Endothelial cell of umbilical vein (primary cell): ENCODE measurements around the gene ZNF568. TPM values are rescaled to one million over a fixed set of nuclear protein-coding genes. Genes with fewer than 3 reads are reported as not detected.

Experiments
- Bru-seq: library from RNA; stranded (reverse); fragments of 400-500 nt; gene quantifications from one replicate; lab custom pipeline; 2021; lab: Mats Ljungman, UMichigan
- BruChase-seq, 2 experiments: library from RNA; stranded (reverse); fragments of 400-500 nt; gene quantifications; one replicate each; lab custom pipeline; 2021; lab: Mats Ljungman, UMichigan
- BruUV-seq: library from RNA; stranded (reverse); fragments of 400-500 nt; replicated peaks from 2 replicates; lab custom pipeline; 2021; lab: Mats Ljungman, UMichigan
- CTCF ChIA-PET: fragments of 300-600, 350-600 bp; sonication (Branson Sonifier 250); formaldehyde crosslinking; loops from one replicate; lab custom pipeline; 2021; ENCODE audit warnings: antibody characterized with exemption, inconsistent platforms; lab: Charles Lee
- POLR2A ChIA-PET: fragments of 300-600, 350-600 bp; sonication (Branson Sonifier 250); formaldehyde crosslinking; loops from one replicate; lab custom pipeline; 2021; ENCODE audit warnings: antibody characterized with exemption, inconsistent platforms; lab: Charles Lee
- DNase-seq: peaks from one replicate; pipeline ENCODE4 v3.0.0-alpha.2; 2011; ENCODE audit warnings: low read depth, low spot score
- FAIRE-seq: peaks from 2 replicates; lab custom pipeline; 2011; peaks lifted over from hg19 to GRCh38; lab: Jason Lieb, UNC
- H2AFZ ChIP-seq: 2 replicates; pipeline ENCODE4 v1.6.0; 2012; ENCODE audit warnings: low read depth, low read length, control low read depth, inconsistent platforms
- H3K27ac ChIP-seq: 2 replicates; pipeline ENCODE4 v1.5.1; 2011; ENCODE audit warnings: low read depth, mild to moderate bottlenecking, control low read depth, low read length, moderate library complexity; ENCODE audit not compliant: insufficient read depth
- H3K27me3 ChIP-seq, 2 experiments: 2 replicates each; pipeline versions ENCODE4 v1.6.0 to v1.6.1; 2011; ENCODE audit warnings: low read length in 2 of 2, mixed read lengths in 1 of 2; ENCODE audit not compliant: control insufficient read depth in 2 of 2, insufficient read depth in 2 of 2
- H3K36me3 ChIP-seq, 2 experiments: 2 replicates in 1 of 2; 3 replicates in 1 of 2; pipeline ENCODE4 v1.5.1; 2011; ENCODE audit warnings: low read length in 2 of 2, mild to moderate bottlenecking in 1 of 2, moderate library complexity in 1 of 2; ENCODE audit not compliant: control insufficient read depth in 2 of 2, insufficient read depth in 2 of 2; ENCODE audit errors: extremely low read depth in 1 of 2
- H3K4me1 ChIP-seq: 3 replicates; pipeline ENCODE4 v1.5.1; 2011; ENCODE audit warnings: mild to moderate bottlenecking, low read length; ENCODE audit not compliant: control insufficient read depth, insufficient read depth; ENCODE audit errors: extremely low read depth
- H3K4me2 ChIP-seq: 2 replicates; pipeline ENCODE4 v1.6.1; 2011; ENCODE audit warnings: low read length, control low read depth, mixed read lengths; ENCODE audit not compliant: insufficient read depth
- H3K4me3 ChIP-seq, 3 experiments: fragments of 200-600 bp in 1 of 3; sonication (generic), shearing (Covaris generic) in 1 of 3; replicated peaks in 1 of 3; 2 replicates each; pipeline ENCODE4 v1.5.1; 2011 to 2016; ENCODE audit warnings: control low read depth in 3 of 3, low read length in 3 of 3, mild to moderate bottlenecking in 2 of 3, inconsistent platforms in 1 of 3, low read depth in 1 of 3, moderate library complexity in 1 of 3; ENCODE audit not compliant: insufficient read depth in 1 of 3
- H3K79me2 ChIP-seq: 2 replicates; pipeline ENCODE4 v1.6.0; 2012; ENCODE audit warnings: low read length, inconsistent platforms; ENCODE audit not compliant: control insufficient read depth, insufficient read depth
- H3K9ac ChIP-seq: replicated peaks from 2 replicates; pipeline ENCODE3; 2011; ENCODE audit warnings: low read length, control low read depth; ENCODE audit not compliant: insufficient read depth; ENCODE audit errors: extremely low read depth
- H3K9me1 ChIP-seq: replicated peaks from 3 replicates; pipeline ENCODE4 v1.6.0; 2011; ENCODE audit warnings: mild to moderate bottlenecking, low read length; ENCODE audit not compliant: control insufficient read depth, insufficient read depth; ENCODE audit errors: extremely low read depth
- H3K9me3 ChIP-seq: replicated peaks from 2 replicates; pipeline ENCODE4 v1.5.1; 2012; ENCODE audit warnings: low read length, inconsistent platforms; ENCODE audit not compliant: control insufficient read depth, insufficient read depth
- H4K20me1 ChIP-seq: replicated peaks from 2 replicates; pipeline ENCODE3; 2011; ENCODE audit warnings: mild to moderate bottlenecking, low read length; ENCODE audit not compliant: control insufficient read depth, insufficient read depth; ENCODE audit errors: extremely low read depth
- CTCF ChIP-seq, 2 donors: IDR thresholded peaks; 1 replicate in 1 of 2; 2 replicates in 1 of 2; pipeline ENCODE4 v1.5.1; 2011; ENCODE audit warnings: low read length in 2 of 2, mild to moderate bottlenecking in 2 of 2, moderate library complexity in 2 of 2, control low read depth in 1 of 2, inconsistent platforms in 1 of 2, low read depth in 1 of 2; ENCODE audit not compliant: insufficient read depth in 1 of 2; ENCODE audit errors: extremely low read depth in 1 of 2
- FOS ChIP-seq: IDR thresholded peaks from 2 replicates; pipeline ENCODE4 v1.6.1; 2011; ENCODE audit warnings: mild to moderate bottlenecking, low read length, moderate library complexity, borderline replicate concordance; ENCODE audit not compliant: insufficient read depth
- dilution Hi-C: fragments of 300-500 bp; cut with MboI; formaldehyde crosslinking; loops from one replicate; pipeline ENCODE4 v1.15.0; 2019; ENCODE audit warnings: low sequenced_read_pairs; ENCODE audit not compliant: extremely low pct_ligation_motif_present
- intact Hi-C: fragments of 100-400 bp; cut with micrococcal nuclease; formaldehyde crosslinking; loops from one replicate; pipeline ENCODE4 v1.10.0; 2022
- long read RNA-seq: library from polyadenylated mRNA; stranded (forward); transcript quantifications from one replicate; pipeline ENCODE4 v2.0.0, GENCODE V29; 2021
- polyA minus RNA-seq, 3 experiments: library from RNA; depleted of rRNA, polyadenylated mRNA; stranded (reverse); fragments of >200 nt; gene quantifications; 1 replicate in 1 of 3; 2 replicates in 2 of 3; pipeline ENCODE4 v1.2.3, GENCODE V29; 2011
- polyA plus RNA-seq, 4 experiments: library from polyadenylated mRNA; depleted of rRNA in 3 of 4; stranded (reverse) in 3 of 4; unstranded in 1 of 4; fragments of >200 nt; gene quantifications; 2 replicates each; pipeline versions ENCODE4 v1.2.1 to v1.2.3, GENCODE V29; 2011 to 2012; ENCODE audit warnings: missing spikeins in 1 of 4
- total RNA-seq: library from RNA; stranded (reverse); gene quantifications from 2 replicates; pipeline ENCODE4 v1.2.3, GENCODE V29; 2021

ZNF568 gene
- total RNA-seq (4.1 and 6.4 TPM in 2 replicates), polyA plus RNA-seq (2.5 and 3.1 TPM in 2 replicates), polyA minus RNA-seq (8.6 and 9.3 TPM in 2 replicates), Bru-seq, nascent RNA (percentile 49 among the genes with signal in this experiment), BruChase-seq, experiment 1, labeled RNA remaining after a 6-hour chase (percentile 47 among the genes with signal in this experiment), BruChase-seq, experiment 2, labeled RNA remaining after a 2-hour chase (percentile 45 among the genes with signal in this experiment)
- polyA plus RNA-seq (2011; cell fraction: cytosol; rRNA removed), result 2.2 and 2.9 TPM in 2 replicates
- 2.6 and 3.1 TPM in 2 replicates for polyA plus RNA-seq (2011; cell fraction: nucleus; rRNA removed)
- 2.9 and 3.3 TPM in 2 replicates for polyA plus RNA-seq (2012)
- polyA minus RNA-seq (2011; cell fraction: cytosol; rRNA and poly(A)+ RNA removed), result not detected
- polyA minus RNA-seq (2011; cell fraction: nucleus; rRNA and poly(A)+ RNA removed), result 4.7 and 11.9 TPM in 2 replicates
- long read RNA-seq, partial matches to known transcripts, result 0 of 4 reads
- long read RNA-seq, other reads (novel, unspliced or antisense), result 1 of 4 reads

- no peaks in the 10 kb centered on the region for H3K36me3 ChIP-seq
- TSS peak; percentile 44 for BruUV-seq
- POLR2A ChIA-PET, result no interaction called here
- peak within 1 kb of the TSS; percentile 59 for H3K4me2 ChIP-seq
- dilution Hi-C loops, result no loop called here
- CTCF ChIA-PET, result interaction anchor here (0.6 kb wide), 2 partner anchors 66 to 162 kb away, joined by 3 read pairs; partner anchors contain the start of gene ZNF420
- peak within 1 kb of the TSS; percentile 4 to 99 (median 50) for H3K4me3 ChIP-seq
- peak; percentile 93 for FAIRE-seq
- H4K20me1 ChIP-seq, result no peaks in the 10 kb centered on the region
- no peaks in the 10 kb centered on the region for H3K27me3 ChIP-seq
- H3K27ac ChIP-seq, result peak within 1 kb of the TSS; percentile 67
- TF ChIP-seq FOS (no peak), CTCF (IDR thresholded peaks at IDR 0.05; ENCODE audit: extremely low read depth in 1 of 2, insufficient read depth in 1 of 2, low read depth in 1 of 2, low read length in 2 of 2) (peak; percentile 63 to 80)
- H3K9ac ChIP-seq, result peak within 1 kb of the TSS; percentile 59
- H3K4me1 ChIP-seq, result no peaks in the 10 kb centered on the region
- H2AFZ ChIP-seq, result peak within 1 kb of the TSS; percentile 52
- peak; percentile 88 for DNase-seq
- intact Hi-C loops, result loop anchor here (1.0 to 5.0 kb wide), 7 partner anchors 66 to 854 kb away; partner anchors contain the start of genes ZNF345, ZNF461, ZNF585A and ZNF790
- H3K9me1 ChIP-seq, result no peaks in the 10 kb centered on the region
- no peaks in the 10 kb centered on the region for H3K79me2 ChIP-seq
- H3K9me3 ChIP-seq, result no peaks in the 10 kb centered on the region
These were observed at the start of gene ZNF568, which contains the start of gene ZNF829 for GRCh38 chr19:36915992-36916830. TSS of gene ZNF568 (plus strand) at chr19:36916332. CDS start at chr19:36922771, 6,439 bp downstream. TSS of gene ZNF829 (minus strand) at chr19:36916291. CDS start at chr19:36915167, 1,124 bp downstream.
